Stimulated activated CD8-positive, alpha-beta memory T cell treated with anti-CD3 and anti-CD28 coated beads, Interleukin-12 subunit alpha, Interleukin-12 subunit beta, amount 100 ng/mL, for 24 hours (primary cell): Measurements from ENCODE around the gene HYAL3.

Experiments used
- DNase-seq: peaks from one replicate; pipeline ENCODE4 v3.0.0-alpha.2; 2020; ENCODE audit errors: extremely low read depth

HYAL3 gene

GRCh38 chr3:50327943-50328691, 28.9 kb upstream of the HYAL3 start, which contains the start of gene TUSC2:
TUSC2 (minus strand) TSS chr3:50328223; CDS start chr3:50328099, 124 bp downstream.
- DNase-seq, result peak; percentile 90

GRCh38 chr3:50327129-50327528, 27.9 kb upstream of the HYAL3 start:
- no peak for DNase-seq

- no peak for DNase-seq
Measured at GRCh38 chr3:50326182-50326541, 27.0 kb upstream of the HYAL3 start.

- no peak for DNase-seq
Measured at GRCh38 chr3:50325497-50326181, 26.4 kb upstream of the HYAL3 start.

- DNase-seq, result no peak
Measured at GRCh38 chr3:50325113-50325480, 25.9 kb upstream of the HYAL3 start.

- no peak for DNase-seq
Measured at GRCh38 chr3:50324351-50325112, 25.3 kb upstream of the HYAL3 start.

- DNase-seq, result no peak
Measured at GRCh38 chr3:50323614-50324199, 24.5 kb upstream of the HYAL3 start.

GRCh38 chr3:50323092-50323600, 23.9 kb upstream of the HYAL3 start:
- DNase-seq, result no peak

GRCh38 chr3:50322386-50323091, 23.3 kb upstream of the HYAL3 start, which contains the start of gene HYAL2:
HYAL2 (minus strand) TSS chr3:50322745; CDS start chr3:50320489, 2,256 bp downstream.
- DNase-seq, result no peak

GRCh38 chr3:50322115-50322385, 22.8 kb upstream of the HYAL3 start:
- no peak for DNase-seq

- DNase-seq, result peak; percentile 66
Measured at GRCh38 chr3:50321336-50322114, 22.3 kb upstream of the HYAL3 start.

GRCh38 chr3:50320853-50321335, 21.7 kb upstream of the HYAL3 start:
- no peak for DNase-seq

GRCh38 chr3:50319894-50320625, 20.9 kb upstream of the HYAL3 start:
- no peak for DNase-seq

GRCh38 chr3:50319181-50319893, 20.1 kb upstream of the HYAL3 start:
- DNase-seq, result no peak

GRCh38 chr3:50318615-50319014, 19.4 kb upstream of the HYAL3 start:
- DNase-seq, result no peak

- DNase-seq, result no peak
Measured at GRCh38 chr3:50318163-50318562, 19.0 kb upstream of the HYAL3 start.

- DNase-seq, result no peak
Measured at GRCh38 chr3:50317300-50317699, 18.1 kb upstream of the HYAL3 start.

- no peak for DNase-seq
Measured at GRCh38 chr3:50316657-50317242, 17.5 kb upstream of the HYAL3 start.

GRCh38 chr3:50314816-50315215, 15.6 kb upstream of the HYAL3 start:
- DNase-seq, result no peak
